CD14-positive monocyte (primary cell): ENCODE results near the gene ANAPC13. TPM values are rescaled to one million over a fixed set of nuclear protein-coding genes. Genes with fewer than 3 reads are reported as not detected.

Experiments used
- DNase-seq, 3 donors: peaks; one replicate each; pipeline ENCODE4 v3.0.0-alpha.2; 2011 to 2022
- H2AFZ ChIP-seq: 2 replicates; pipeline ENCODE4 v1.6.0; 2012; ENCODE audit warnings: mild to moderate bottlenecking, low read depth, low read length, inconsistent platforms; ENCODE audit not compliant: insufficient read depth, poor library complexity, severe bottlenecking
- H3K27ac ChIP-seq, 2 donors: 1 replicate in 1 of 2; 2 replicates in 1 of 2; pipeline ENCODE4 v1.5.1; 2012 to 2013; ENCODE audit warnings: low read length in 2 of 2, control low read depth in 1 of 2, inconsistent platforms in 1 of 2, low read depth in 1 of 2, mild to moderate bottlenecking in 1 of 2
- H3K27me3 ChIP-seq, 2 donors: one replicate each; pipeline versions ENCODE4 v1.6.0 to v1.6.1; 2011 to 2013; ENCODE audit warnings: low read length in 2 of 2; ENCODE audit not compliant: control insufficient read depth in 2 of 2, insufficient read depth in 2 of 2
- H3K36me3 ChIP-seq, 2 donors: replicated peaks in 1 of 2; 1 replicate in 1 of 2; 2 replicates in 1 of 2; pipeline versions ENCODE4 v1.5.1 to v1.6.1; 2012 to 2013; ENCODE audit warnings: low read length in 2 of 2, control low read depth in 1 of 2, inconsistent platforms in 1 of 2, mild to moderate bottlenecking in 1 of 2; ENCODE audit not compliant: insufficient read depth in 2 of 2, control insufficient read depth in 1 of 2
- H3K4me1 ChIP-seq, 2 donors: 1 replicate in 1 of 2; 2 replicates in 1 of 2; pipeline versions ENCODE4 v1.5.1 to v1.6.1; 2012 to 2013; ENCODE audit warnings: low read length in 2 of 2, control low read depth in 1 of 2, inconsistent platforms in 1 of 2, mild to moderate bottlenecking in 1 of 2, moderate library complexity in 1 of 2; ENCODE audit not compliant: insufficient read depth in 2 of 2, control insufficient read depth in 1 of 2
- H3K4me2 ChIP-seq: replicated peaks from 2 replicates; pipeline ENCODE3; 2012; ENCODE audit warnings: low read length, moderate library complexity, mild to moderate bottlenecking; ENCODE audit not compliant: poor library complexity, severe bottlenecking; ENCODE audit errors: extremely low read depth
- H3K4me3 ChIP-seq, 3 experiments: fragments of 200-600 bp in 1 of 3; sonication (generic) in 1 of 3; replicated peaks in 1 of 3; 1 replicate in 2 of 3; 2 replicates in 1 of 3; pipeline ENCODE4 v1.5.1; 2011 to 2013; ENCODE audit warnings: low read length in 3 of 3, mild to moderate bottlenecking in 3 of 3, control low read depth in 2 of 3, low read depth in 2 of 3, inconsistent platforms in 1 of 3, moderate library complexity in 1 of 3
- H3K79me2 ChIP-seq: 2 replicates; pipeline ENCODE4 v1.6.0; 2012; ENCODE audit warnings: mild to moderate bottlenecking, control low read depth, inconsistent platforms, low read length, moderate library complexity; ENCODE audit not compliant: insufficient read depth
- H3K9ac ChIP-seq: 2 replicates; pipeline ENCODE4 v1.6.0; 2017; ENCODE audit warnings: low read length, mild to moderate bottlenecking; ENCODE audit not compliant: insufficient read depth, poor library complexity, severe bottlenecking
- H3K9me3 ChIP-seq, 2 donors: replicated peaks in 1 of 2; 1 replicate in 1 of 2; 2 replicates in 1 of 2; pipeline versions ENCODE4 v1.5.1 to v1.6.1; 2012 to 2013; ENCODE audit warnings: low read length in 2 of 2, control low read depth in 1 of 2; ENCODE audit not compliant: control insufficient read depth in 1 of 2, insufficient read depth in 1 of 2
- H4K20me1 ChIP-seq: 2 replicates; pipeline ENCODE4 v1.6.0; 2012; ENCODE audit warnings: mild to moderate bottlenecking, low read length, control low read depth, moderate library complexity; ENCODE audit not compliant: insufficient read depth
- H3K27ac Mint-ChIP-seq, 7 donors: one replicate each; pipeline ENCODE4 v1.8.0; 2020; ENCODE audit warnings: mild to moderate bottlenecking in 7 of 7, mixed read lengths in 7 of 7, moderate library complexity in 6 of 7, inconsistent platforms in 2 of 7
- H3K27me3 Mint-ChIP-seq, 3 donors: one replicate each; pipeline ENCODE4 v1.8.0; 2021 to 2022; ENCODE audit warnings: low read depth in 3 of 3, mild to moderate bottlenecking in 3 of 3, mixed read lengths in 3 of 3, moderate library complexity in 3 of 3, inconsistent platforms in 1 of 3
- H3K36me3 Mint-ChIP-seq, 2 donors: one replicate each; pipeline ENCODE4 v1.8.0; 2020; ENCODE audit warnings: mixed read lengths in 2 of 2, inconsistent platforms in 1 of 2, mild to moderate bottlenecking in 1 of 2
- H3K4me1 Mint-ChIP-seq: one replicate; pipeline ENCODE4 v1.8.0; 2020; ENCODE audit warnings: mild to moderate bottlenecking, mixed read lengths
- H3K4me3 Mint-ChIP-seq, 2 donors: one replicate each; pipeline ENCODE4 v1.8.0; 2020; ENCODE audit warnings: mild to moderate bottlenecking in 2 of 2, mixed read lengths in 2 of 2, moderate library complexity in 1 of 2
- H3K9me3 Mint-ChIP-seq, 7 donors: one replicate each; pipeline ENCODE4 v1.8.0; 2020 to 2022; ENCODE audit warnings: mixed read lengths in 7 of 7, mild to moderate bottlenecking in 6 of 7, moderate library complexity in 6 of 7, inconsistent platforms in 2 of 7
- CTCF ChIP-seq: fragments of 200-600 bp; IDR thresholded peaks from one replicate; pipeline ENCODE4 v1.8.0; 2022; ENCODE audit warnings: antibody characterized with exemption, mild to moderate bottlenecking
- WGBS: methylation state at CpG from one replicate; pipeline ENCODE4 v1.1.5; 2013; ENCODE audit warnings: missing lambda C conversion rate; ENCODE audit not compliant: insufficient coverage; 5-methylcytosine and 5-hydroxymethylcytosine counted together
- intact Hi-C, 2 donors: fragments of 100-400 bp; cut with micrococcal nuclease; formaldehyde crosslinking; loops; one replicate each; pipeline versions ENCODE4 v1.15.0 to v1.15.1; 2023
- polyA plus RNA-seq, 3 donors: library from polyadenylated mRNA; depleted of rRNA in 1 of 3; unstranded in 2 of 3; stranded (reverse) in 1 of 3; fragments of 300-500 nt in 2 of 3; fragments of >200 nt in 1 of 3; fragmentation: Illumina TruSeq in 2 of 3; gene quantifications; 1 replicate in 2 of 3; 2 replicates in 1 of 3; pipeline ENCODE4 v1.2.3, GENCODE V29; 2012 to 2021

Gene ANAPC13
- polyA plus RNA-seq, 3 donors: 33.5 to 102 (median 92.4) TPM

- H2AFZ ChIP-seq: no peak overlapping the region
- no peak overlapping the region for H3K9ac ChIP-seq
- WGBS: 92% methylated on average over 5 of the region's 9 CpGs
- no peak for DNase-seq
- H3K9me3 Mint-ChIP-seq: no peaks in the 10 kb centered on the region
- H3K27me3 ChIP-seq: no peaks in the 10 kb centered on the region
- H3K79me2 ChIP-seq: no peaks in the 10 kb centered on the region
- no peaks in the 10 kb centered on the region for H3K9me3 ChIP-seq
- H3K36me3 ChIP-seq: no peaks in the 10 kb centered on the region
- no peak overlapping the region for H3K4me3 Mint-ChIP-seq
- H3K27ac ChIP-seq: no peak overlapping the region
- no peaks in the 10 kb centered on the region for H3K36me3 Mint-ChIP-seq
- no peak overlapping the region for H3K4me2 ChIP-seq
- H3K4me1 ChIP-seq: no peaks in the 10 kb centered on the region
- no peaks in the 10 kb centered on the region for H3K4me1 Mint-ChIP-seq
- H3K27ac Mint-ChIP-seq: no peak overlapping the region
- peaks cover 3 to 14% (median 10%) of the 10 kb centered on the region in 3 donors for H3K27me3 Mint-ChIP-seq
- no peaks in the 10 kb centered on the region for H4K20me1 ChIP-seq
- no peak for TF ChIP-seq CTCF
- H3K4me3 ChIP-seq: no peak overlapping the region
- intact Hi-C loops: loop anchor here in 1 of 2 donors (10.0 kb wide), 1 partner anchor 123 kb away; no protein-coding TSS in a partner anchor
These were observed 28.3 kb downstream of the ANAPC13 start for GRCh38 chr3:134457376-134458074.

- Histone ChIP-seq H3K9me3 (no peaks in the 10 kb centered on the region), H3K79me2 (no peaks in the 10 kb centered on the region), H2AFZ (no peak overlapping the region), H3K4me3 (no peak overlapping the region), H3K36me3 (no peaks in the 10 kb centered on the region), H3K9ac (no peak overlapping the region), H3K4me1 (peaks cover 2 to 8% of the 10 kb centered on the region in 2 donors), H3K27me3 (no peaks in the 10 kb centered on the region), H3K27ac (no peak overlapping the region), H3K4me2 (no peak overlapping the region), H4K20me1 (no peaks in the 10 kb centered on the region)
- no peaks in the 10 kb centered on the region for H3K36me3 Mint-ChIP-seq
- 89% methylated on average over 5 of the region's 6 CpGs for WGBS
- no peak overlapping the region for H3K27ac Mint-ChIP-seq
- peaks cover 3 to 12% (median 8%) of the 10 kb centered on the region in 3 donors for H3K27me3 Mint-ChIP-seq
- DNase-seq: no peak
- no peak for TF ChIP-seq CTCF
- intact Hi-C loops: loop anchor here in 1 of 2 donors (10.0 kb wide), 1 partner anchor 119 kb away; no protein-coding TSS in a partner anchor
- no peaks in the 10 kb centered on the region for H3K9me3 Mint-ChIP-seq
- H3K4me3 Mint-ChIP-seq: no peak overlapping the region
- peaks cover 11% of the 10 kb centered on the region for H3K4me1 Mint-ChIP-seq
These were observed 32.2 kb downstream of the ANAPC13 start for GRCh38 chr3:134453631-134454030.
